VCaP (cell line): Measurements from ENCODE around the gene CYSTM1.

Experiments used
- H3K27ac ChIP-seq: fragments of 450-650 bp; 2 replicates; pipeline ENCODE4 v1.5.1; 2017
- CTCF ChIP-seq: fragments of 450-650 bp; conservative IDR thresholded peaks from 2 replicates; pipeline ENCODE4 v1.5.1; 2017; ENCODE audit warnings: mild to moderate bottlenecking, moderate library complexity

Gene CYSTM1

GRCh38 chr5:140287801-140288521 is 113.0 kb downstream of the CYSTM1 start:
- no peak overlapping the region for H3K27ac ChIP-seq
- TF ChIP-seq CTCF, result no peak

- H3K27ac ChIP-seq, result peak overlapping the region; percentile 32
- no peak for TF ChIP-seq CTCF
These were observed 117.4 kb downstream of the CYSTM1 start for GRCh38 chr5:140292212-140293036.
